IPS-20b (cell line): ENCODE data around the gene DYDC2.
A peak's percentile ranks its signal among the peaks of the same experiment; 100 is the strongest.
"Not testable (repeated sequence)": the region's sequence is repeated elsewhere in the genome, so short reads cannot be mapped to it uniquely, and the experiment has no call there.

ENCODE experiments used
- H3K27ac ChIP-seq: one replicate; pipeline ENCODE4 v1.5.1; 2013; ENCODE audit warnings: low read length
- H3K27me3 ChIP-seq: 2 replicates; pipeline ENCODE4 v1.6.1; 2013; ENCODE audit warnings: mild to moderate bottlenecking, low read length, inconsistent platforms; ENCODE audit not compliant: insufficient read depth
- H3K36me3 ChIP-seq: 2 replicates; pipeline ENCODE4 v1.6.1; 2013; ENCODE audit warnings: low read depth, mild to moderate bottlenecking, inconsistent platforms, low read length, moderate library complexity; ENCODE audit not compliant: insufficient read depth
- H3K4me1 ChIP-seq: 2 replicates; pipeline ENCODE4 v1.6.1; 2013; ENCODE audit warnings: mild to moderate bottlenecking, control low read depth, inconsistent platforms, low read length, moderate library complexity; ENCODE audit not compliant: insufficient read depth
- H3K4me3 ChIP-seq: 2 replicates; pipeline ENCODE4 v1.5.1; 2013; ENCODE audit warnings: mild to moderate bottlenecking, low read length, inconsistent platforms
- H3K9ac ChIP-seq: 2 replicates; pipeline ENCODE4 v1.6.1; 2013; ENCODE audit warnings: low read depth, mild to moderate bottlenecking, inconsistent platforms, low read length, moderate library complexity
- H3K9me3 ChIP-seq: 2 replicates; pipeline ENCODE4 v1.6.1; 2013; ENCODE audit warnings: mild to moderate bottlenecking, low read depth, low read length, inconsistent platforms; ENCODE audit not compliant: insufficient read depth

Gene DYDC2

DNA sequence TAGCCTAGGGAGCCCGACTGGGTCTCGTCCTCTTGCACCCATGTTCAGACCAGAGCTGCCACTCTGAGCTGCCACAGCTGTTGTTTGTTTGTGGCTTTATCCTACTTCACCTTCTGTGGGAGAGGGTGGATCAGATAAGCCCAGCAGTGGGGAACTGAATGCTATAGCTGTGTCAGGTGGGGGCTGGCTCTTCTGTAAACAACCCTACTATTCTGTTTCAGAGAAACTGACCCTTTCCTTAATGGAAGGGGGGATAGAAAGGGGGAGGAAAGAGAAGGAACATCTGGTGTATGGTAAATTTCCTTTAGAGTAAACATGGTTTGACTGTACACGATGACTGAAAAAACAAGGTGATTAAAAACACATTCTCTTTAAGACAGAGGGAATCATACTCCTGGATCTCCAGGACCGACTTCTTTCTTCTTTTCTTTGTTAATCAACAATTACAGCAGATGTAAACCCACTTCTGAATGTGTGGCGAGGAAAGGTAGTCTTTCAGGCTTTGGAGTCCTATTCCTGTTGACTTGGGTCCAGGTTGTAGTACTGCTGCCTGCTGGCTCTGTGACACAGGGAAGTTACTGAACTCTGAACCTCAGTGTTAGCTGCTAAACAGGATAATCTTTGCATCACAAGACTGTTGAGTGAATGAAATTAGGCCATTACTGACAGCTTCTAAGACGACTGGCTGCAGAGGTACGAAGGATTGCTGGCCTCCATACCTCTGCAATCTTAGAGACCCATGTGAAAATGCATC lies 57.7 kb downstream of the DYDC2 start:
- H3K36me3 ChIP-seq = peaks cover 5% of the 10 kb centered on the region; the same call in 1 of the 2 replicates
- peaks cover 27% of the 10 kb centered on the region for H3K27me3 ChIP-seq
- no peak overlapping the region for H3K27ac ChIP-seq
- H3K4me3 ChIP-seq = no peak overlapping the region
- no peaks in the 10 kb centered on the region for H3K9me3 ChIP-seq
- no peak overlapping the region for H3K9ac ChIP-seq
- H3K4me1 ChIP-seq = peaks cover 29% of the 10 kb centered on the region; the same call in 1 of the 2 replicates

DNA sequence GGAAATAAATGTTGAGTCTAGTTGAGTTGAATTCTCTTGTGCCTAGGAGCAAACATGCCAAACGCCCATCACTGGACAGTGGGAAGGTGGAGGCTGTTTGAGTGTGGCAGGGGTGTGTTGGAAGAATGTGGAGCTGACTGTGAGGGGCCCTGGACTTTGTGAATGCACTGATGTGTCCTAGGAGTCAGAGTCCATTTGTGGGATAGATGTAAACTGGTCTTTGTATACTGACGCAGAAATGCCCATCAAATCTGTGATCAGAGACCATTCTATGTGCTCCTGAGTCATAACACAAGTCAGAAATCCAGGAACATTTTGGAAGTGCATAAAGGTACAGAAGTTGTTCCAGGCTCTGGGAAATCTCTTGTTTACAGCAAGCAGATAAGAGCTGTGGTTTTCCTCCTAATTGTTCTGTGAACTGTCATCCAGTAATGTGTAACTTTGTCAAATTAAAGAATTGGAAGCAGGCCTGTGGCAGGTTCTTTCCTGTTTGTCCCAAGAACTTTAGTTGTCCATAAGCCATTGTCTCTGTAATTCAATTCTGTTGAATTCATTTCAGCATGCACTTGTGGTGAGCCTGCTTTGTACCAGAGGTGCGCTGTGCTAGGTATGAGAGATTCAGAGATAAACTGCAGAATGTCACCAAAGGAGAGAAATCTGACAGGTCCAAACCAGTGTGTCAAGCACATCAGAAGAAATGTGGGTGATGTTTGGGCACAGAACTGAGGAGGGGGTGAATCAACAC lies 59.3 kb downstream of the DYDC2 start:
- H3K27me3 ChIP-seq = peaks cover 21% of the 10 kb centered on the region
- H3K4me3 ChIP-seq = no peak overlapping the region
- H3K4me1 ChIP-seq = peaks cover 23% of the 10 kb centered on the region; the same call in 1 of the 2 replicates
- H3K9ac ChIP-seq = no peak overlapping the region
- no peak overlapping the region for H3K27ac ChIP-seq
- H3K9me3 ChIP-seq = no peaks in the 10 kb centered on the region
- H3K36me3 ChIP-seq = peaks cover 5% of the 10 kb centered on the region; the same call in 1 of the 2 replicates

GRCh38 chr10:80416479-80417098 lies 60.0 kb downstream of the DYDC2 start:
- Histone ChIP-seq H3K36me3 (peaks cover 9% of the 10 kb centered on the region; the same call in 1 of the 2 replicates), H3K4me1 (peaks cover 23% of the 10 kb centered on the region; the same call in 1 of the 2 replicates), H3K9me3 (no peaks in the 10 kb centered on the region), H3K4me3 (peak overlapping the region; percentile 48; the same call in 1 of the 2 replicates), H3K27me3 (peaks cover 21% of the 10 kb centered on the region), H3K9ac (no peak overlapping the region), H3K27ac (no peak overlapping the region)

DNA sequence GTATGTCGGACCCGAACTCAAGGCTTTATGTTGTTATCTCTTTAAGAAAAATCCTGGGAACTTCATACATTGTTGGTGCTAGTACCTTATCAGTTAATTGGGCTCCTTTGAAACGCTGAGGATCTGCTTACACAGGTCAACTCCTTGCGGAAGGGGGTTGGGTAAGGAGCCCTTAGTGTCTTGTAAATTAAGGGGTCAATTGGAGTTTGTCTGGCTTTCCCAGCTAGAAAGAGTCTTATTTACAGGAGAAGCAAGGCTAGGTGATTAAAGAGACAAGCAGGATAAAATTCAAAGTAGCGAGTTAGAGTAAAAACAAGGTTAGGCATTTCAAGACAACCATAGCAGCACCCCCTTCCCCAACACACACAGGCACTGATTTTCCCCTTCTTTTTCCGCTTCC lies 60.7 kb downstream of the DYDC2 start:
- not testable (repeated sequence) for H3K9ac ChIP-seq, H3K27ac ChIP-seq, H3K9me3 ChIP-seq
- Histone ChIP-seq H3K27me3 (peaks cover 21% of the 10 kb centered on the region), H3K4me1 (peaks cover 23% of the 10 kb centered on the region; the same call in 1 of the 2 replicates), H3K36me3 (peaks cover 14% of the 10 kb centered on the region; the same call in 1 of the 2 replicates), H3K4me3 (peak overlapping the region; percentile 48)
